Heart left ventricle (tissue), 16 donors: ENCODE measurements around the gene NAALADL1. TPM values are rescaled to one million over a fixed set of nuclear protein-coding genes. Genes with fewer than 3 reads are reported as not detected.

Experiments
- ATAC-seq, 4 donors: fragments of 200-7000 bp; cut with Tn5 transposase; one replicate each; pipeline ENCODE4 v1.9.1; 2020 to 2022; ENCODE audit warnings: moderate library complexity in 4 of 4, mild to moderate bottlenecking in 3 of 4, moderate number of reproducible peaks in 1 of 4
- DNase-seq, 5 donors: peaks; one replicate each; pipeline ENCODE4 v3.0.0-alpha.2; 2020
- H3K27ac ChIP-seq, 12 donors: fragments of 200-600 bp; sonication (generic) in 4 of 12; one replicate each; pipeline versions ENCODE4 v1.5.0 to v1.8.0; 2016 to 2022; ENCODE audit warnings: mild to moderate bottlenecking in 2 of 12
- H3K27me3 ChIP-seq, 9 donors: fragments of 200-600 bp; sonication (generic) in 2 of 9; one replicate each; pipeline versions ENCODE4 v1.5.1 to v1.8.0; 2016 to 2022; ENCODE audit warnings: mild to moderate bottlenecking in 3 of 9
- H3K36me3 ChIP-seq, 9 donors: fragments of 200-600 bp; sonication (generic) in 2 of 9; one replicate each; pipeline versions ENCODE4 v1.5.0 to v1.8.0; 2018 to 2022; ENCODE audit warnings: mild to moderate bottlenecking in 2 of 9
- H3K4me1 ChIP-seq, 12 donors: fragments of 200-600 bp; sonication (generic) in 4 of 12; one replicate each; pipeline versions ENCODE4 v1.5.0 to v1.8.0; 2016 to 2022; ENCODE audit warnings: mild to moderate bottlenecking in 3 of 12
- H3K4me3 ChIP-seq, 12 donors: fragments of 200-600 bp; sonication (generic) in 4 of 12; one replicate each; pipeline versions ENCODE4 v1.5.0 to v1.8.0; 2017 to 2022; ENCODE audit warnings: mild to moderate bottlenecking in 9 of 12, moderate library complexity in 4 of 12
- H3K9me3 ChIP-seq, 12 donors: fragments of 200-600 bp; sonication (generic) in 4 of 12; one replicate each; pipeline versions ENCODE4 v1.5.0 to v1.8.0; 2016 to 2022; ENCODE audit warnings: mild to moderate bottlenecking in 1 of 12
- POLR2A ChIP-seq, 2 donors: fragments of 450-650 bp; IDR thresholded peaks; one replicate each; pipeline ENCODE4 v1.6.1; 2017; ENCODE audit warnings: antibody characterized with exemption in 2 of 2, mild to moderate bottlenecking in 2 of 2, moderate library complexity in 2 of 2
- WGBS, 4 donors: extraction: QIAGEN DNeasy Blood & Tissue Kit in 2 of 4; methylation state at CpG; one replicate each; pipeline versions ENCODE4 v1.1.5 to v1.1.7; 2013 to 2018; 5-methylcytosine and 5-hydroxymethylcytosine counted together
- intact Hi-C, 10 donors: fragments of 100-400 bp; cut with DNase I; formaldehyde crosslinking; loops; one replicate each; pipeline versions ENCODE4 v1.11.1 to v1.14.2; 2022
- polyA plus RNA-seq, 2 donors: library from polyadenylated mRNA; stranded (reverse); fragments of 200-250 nt; gene quantifications; one replicate each; pipeline ENCODE4 v1.2.3, GENCODE V29; 2013
- total RNA-seq, 9 donors: library from RNA; depleted of rRNA in 2 of 9; stranded (reverse); fragments of >200 nt in 2 of 9; fragmentation: NEBNext Ultra II Directional in 3 of 9; extraction: Animal tissue kit (Norgen Biotek cat#: 25700) in 3 of 9; gene quantifications; one replicate each; pipeline versions ENCODE4 v1.1.0 to v1.2.4, GENCODE V29; 2016 to 2023
- TF ChIP-seq, protein P1 (sequence below), 12 donors: fragments of 200-600 bp; sonication (generic) in 4 of 12; IDR thresholded peaks; one replicate each; pipeline versions ENCODE4 v1.5.0 to v1.8.0; 2018 to 2022; ENCODE audit warnings: antibody characterized with exemption in 12 of 12, mild to moderate bottlenecking in 5 of 12
- donor health status: ischemic (EF 13 %, LVEDD 7.1; RV severe dilation, severe dysfunction).
- donor health status: healthy with polysubstance abuse.
- donor health status: DM: no; HTN: yes; CAD: no.
- donor health status: DM: no; HTN: no; CAD: no.
- donor health status: ischemic (EF 25% LVEDD 6.9; RV normal size, moderate dysfunction).
- donor health status: ischemic (EF 25% LVEDD 5.7; RV mildly dilated, moderate dysfunction).
- donor health status: healthy.
- donor health status: DM: yes; HTN: yes; CAD: no.
- donor health status: ischemic (EF 35%, LVEDD 5.7; RV mildly dilated, moderate dysfunction).
- donor health status: nonischemic (EF 11% LVEDD 7.7; RV severe dilation, severe dysfunction).
- donor health status: DM: yes; HTN: yes; CAD: no.
- donor health status: PGD.
- donor health status: ischemic (EF 29% LVEDD 5.4; RV normal size, mild dysfunction).
- donor health status: nonischemic (EF 23%, LVEDD 6.1; RV moderate dilation, normal function).

The NAALADL1 gene
- total and polyA plus RNA-seq, 11 donors, result 2.6 to 7.4 (median 3.4) TPM

DNA sequence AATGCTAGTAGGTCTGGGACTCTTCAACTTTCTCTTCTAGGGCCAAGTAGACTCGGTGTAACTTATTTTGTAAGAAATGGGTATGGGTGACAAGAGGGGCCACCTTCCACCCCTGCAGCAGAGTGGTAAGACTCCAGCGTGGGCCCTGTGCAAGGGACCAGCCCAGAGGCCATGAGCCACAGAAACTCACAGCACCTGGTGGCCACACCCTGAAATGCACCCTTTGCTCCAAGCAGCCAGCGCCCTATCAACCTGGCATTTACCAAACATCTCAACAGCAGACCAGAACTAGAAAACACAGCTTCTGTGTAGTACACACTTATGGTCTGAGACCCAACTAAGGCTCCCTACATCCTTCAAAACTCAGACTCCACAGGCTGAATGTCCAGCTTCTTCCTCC, 19.8 kb upstream of the NAALADL1 start:
- intact Hi-C loops, result no loop called here
- DNase-seq (no peak), ATAC-seq (peak in 3 of 4 donors; percentile 58 to 65 (median 65))
- H3K9me3 ChIP-seq, result no peaks in the 10 kb centered on the region
- no peaks in the 10 kb centered on the region for H3K27me3 ChIP-seq
- peaks cover 0 to 6% (median under 1%) of the 10 kb centered on the region in 12 donors for H3K4me1 ChIP-seq
- no peaks in the 10 kb centered on the region for H3K36me3 ChIP-seq
- peak overlapping the region in 1 of 12 donors; percentile 22 for H3K27ac ChIP-seq
- 64 to 78% (median 68%) methylated on average over 2 to 3 of the region's 3 CpGs for WGBS, 4 donors
- H3K4me3 ChIP-seq, result no peak overlapping the region
- TF ChIP-seq POLR2A (IDR thresholded peaks at IDR 0.05), result no peak
- TF ChIP-seq, protein P1, sequence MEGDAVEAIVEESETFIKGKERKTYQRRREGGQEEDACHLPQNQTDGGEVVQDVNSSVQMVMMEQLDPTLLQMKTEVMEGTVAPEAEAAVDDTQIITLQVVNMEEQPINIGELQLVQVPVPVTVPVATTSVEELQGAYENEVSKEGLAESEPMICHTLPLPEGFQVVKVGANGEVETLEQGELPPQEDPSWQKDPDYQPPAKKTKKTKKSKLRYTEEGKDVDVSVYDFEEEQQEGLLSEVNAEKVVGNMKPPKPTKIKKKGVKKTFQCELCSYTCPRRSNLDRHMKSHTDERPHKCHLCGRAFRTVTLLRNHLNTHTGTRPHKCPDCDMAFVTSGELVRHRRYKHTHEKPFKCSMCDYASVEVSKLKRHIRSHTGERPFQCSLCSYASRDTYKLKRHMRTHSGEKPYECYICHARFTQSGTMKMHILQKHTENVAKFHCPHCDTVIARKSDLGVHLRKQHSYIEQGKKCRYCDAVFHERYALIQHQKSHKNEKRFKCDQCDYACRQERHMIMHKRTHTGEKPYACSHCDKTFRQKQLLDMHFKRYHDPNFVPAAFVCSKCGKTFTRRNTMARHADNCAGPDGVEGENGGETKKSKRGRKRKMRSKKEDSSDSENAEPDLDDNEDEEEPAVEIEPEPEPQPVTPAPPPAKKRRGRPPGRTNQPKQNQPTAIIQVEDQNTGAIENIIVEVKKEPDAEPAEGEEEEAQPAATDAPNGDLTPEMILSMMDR (IDR thresholded peaks at IDR 0.05), result peak; percentile 26 to 63 (median 42)

DNA sequence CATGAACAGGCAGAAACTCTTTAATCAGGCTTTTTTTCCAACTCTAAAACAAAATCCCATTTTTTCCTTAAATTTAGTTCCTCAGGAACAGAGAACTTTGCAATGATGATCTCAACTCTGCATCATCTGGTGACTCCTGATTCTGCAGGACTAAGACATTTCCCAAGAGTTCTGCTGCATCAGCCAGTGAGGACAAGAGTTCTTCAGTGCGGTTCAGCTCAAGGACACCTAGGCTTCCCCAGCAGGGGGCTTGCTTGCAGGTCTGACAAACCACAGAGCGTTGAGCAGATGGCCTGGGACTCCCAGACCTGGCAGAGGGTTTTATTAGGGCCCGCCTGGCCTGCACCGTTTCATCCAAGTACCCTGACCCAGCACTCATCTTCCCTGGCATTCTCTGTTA, 19.1 kb upstream of the NAALADL1 start:
- TF ChIP-seq, protein P1 (IDR thresholded peaks at IDR 0.05), result no peak
- TF ChIP-seq POLR2A (IDR thresholded peaks at IDR 0.05), result no peak
- Histone ChIP-seq H3K36me3 (no peaks in the 10 kb centered on the region), H3K4me1 (no peaks in the 10 kb centered on the region), H3K27me3 (no peaks in the 10 kb centered on the region), H3K27ac (peak overlapping the region in 1 of 12 donors; percentile 22), H3K4me3 (no peak overlapping the region), H3K9me3 (no peaks in the 10 kb centered on the region)
- intact Hi-C loops, result no loop called here
- DNase-seq (no peak), ATAC-seq (no peak)
- 71 to 87% (median 78%) methylated on average over 4 of the region's 4 CpGs for WGBS, 4 donors

DNA sequence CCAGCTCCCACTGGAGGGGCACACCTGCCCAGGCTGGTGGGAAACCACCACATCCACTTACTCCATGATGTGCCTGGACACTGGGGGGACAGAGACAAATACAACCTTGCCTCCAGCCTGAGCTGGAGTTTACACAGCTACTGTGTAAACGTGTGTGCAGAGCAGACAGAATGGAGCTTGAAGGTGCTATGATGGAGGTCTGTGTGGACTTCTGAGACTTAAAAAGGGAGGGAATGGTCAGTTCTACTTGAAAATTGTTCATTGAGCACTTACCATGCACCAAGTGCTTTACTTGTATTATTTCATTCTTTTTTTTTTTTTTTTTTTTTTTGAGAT, 14.2 kb upstream of the NAALADL1 start:
- no peak for ATAC-seq
- TF ChIP-seq POLR2A (IDR thresholded peaks at IDR 0.05), result no peak
- TF ChIP-seq, protein P1 (IDR thresholded peaks at IDR 0.05), result no peak
- intact Hi-C loops, result no loop called here
- no peak overlapping the region for H3K27ac ChIP-seq
- no peaks in the 10 kb centered on the region for H3K9me3 ChIP-seq
- no peaks in the 10 kb centered on the region for H3K27me3 ChIP-seq
- DNase-seq, result no peak
- no peak overlapping the region for H3K4me3 ChIP-seq
- H3K36me3 ChIP-seq, result no peaks in the 10 kb centered on the region
- WGBS, 4 donors, result 65 to 80% (median 67%) methylated on average over 1 of the region's 1 CpG
- no peaks in the 10 kb centered on the region for H3K4me1 ChIP-seq

- TF ChIP-seq, protein P1 (IDR thresholded peaks at IDR 0.05), result no peak
- no peak for TF ChIP-seq POLR2A (IDR thresholded peaks at IDR 0.05)
- ATAC-seq, result no peak
- Histone ChIP-seq H3K36me3 (no peaks in the 10 kb centered on the region), H3K4me3 (no peak overlapping the region), H3K9me3 (no peaks in the 10 kb centered on the region), H3K27ac (no peak overlapping the region), H3K27me3 (no peaks in the 10 kb centered on the region), H3K4me1 (no peaks in the 10 kb centered on the region)
- DNase-seq, result no peak
- intact Hi-C loops, result no loop called here
- WGBS, 4 donors, result 59 to 71% (median 65%) methylated on average over 3 to 4 of the region's 4 CpGs
Measured at GRCh38 chr11:65071907-65072630, 13.7 kb upstream of the NAALADL1 start.
